Karpas-422 (cell line): Measurements from ENCODE around the gene MRPL32. TPM values are rescaled to one million over a fixed set of nuclear protein-coding genes. Genes with fewer than 3 reads are reported as not detected.
A peak's percentile ranks its signal among the peaks of the same experiment; 100 is the strongest.
"Not testable (repeated sequence)": the region's sequence is repeated elsewhere in the genome, so short reads cannot be mapped to it uniquely, and the experiment has no call there.

Experiments used
- DNase-seq: peaks from one replicate; pipeline ENCODE4 v3.0.0-alpha.2; 2015
- H2AFZ ChIP-seq: fragments of 200-600 bp; sonication (generic); 2 replicates; pipeline ENCODE4 v1.6.1; 2014; ENCODE audit warnings: antibody characterized with exemption, low read length, mixed read lengths
- H3K27ac ChIP-seq: fragments of 200-600 bp; sonication (generic); 2 replicates; pipeline ENCODE4 v1.5.1; 2014; ENCODE audit warnings: mild to moderate bottlenecking, low read length, moderate library complexity
- H3K27me3 ChIP-seq: fragments of 200-600 bp; sonication (generic); 2 replicates; pipeline ENCODE4 v1.6.1; 2014; ENCODE audit warnings: low read length, mixed read lengths
- H3K36me3 ChIP-seq: fragments of 200-600 bp; sonication (generic); 2 replicates; pipeline ENCODE4 v1.6.1; 2014; ENCODE audit warnings: low read length, mixed read lengths; ENCODE audit not compliant: insufficient read depth
- H3K4me1 ChIP-seq: fragments of 200-600 bp; sonication (generic); 2 replicates; pipeline ENCODE4 v1.6.1; 2014; ENCODE audit warnings: mild to moderate bottlenecking, low read length, mixed read lengths
- H3K4me2 ChIP-seq: fragments of 200-600 bp; sonication (generic); 2 replicates; pipeline ENCODE4 v1.6.1; 2014; ENCODE audit warnings: low read length, low read depth, mild to moderate bottlenecking; ENCODE audit not compliant: poor library complexity, severe bottlenecking
- H3K4me3 ChIP-seq: fragments of 200-600 bp; sonication (generic); 2 replicates; pipeline ENCODE4 v1.5.1; 2014; ENCODE audit warnings: mild to moderate bottlenecking, antibody characterized with exemption, low read length, mixed read lengths
- H3K79me2 ChIP-seq: fragments of 200-600 bp; sonication (generic); 2 replicates; pipeline ENCODE4 v1.6.1; 2014; ENCODE audit warnings: mild to moderate bottlenecking, low read length, mixed read lengths
- H3K9ac ChIP-seq: fragments of 200-600 bp; sonication (generic); 2 replicates; pipeline ENCODE4 v1.6.0; 2014; ENCODE audit warnings: low read length
- H3K9me2 ChIP-seq: fragments of 200-600 bp; sonication (generic), shearing (Covaris generic); replicated peaks from 2 replicates; pipeline ENCODE4 v1.6.0; 2014; ENCODE audit warnings: mild to moderate bottlenecking, low read length, moderate library complexity; ENCODE audit not compliant: insufficient read depth
- H3K9me3 ChIP-seq: fragments of 300-700, 200-600 bp; sonication (generic); 2 replicates; pipeline ENCODE4 v1.6.1; 2014; ENCODE audit warnings: low read length, mixed read lengths
- H4K20me1 ChIP-seq: fragments of 200-600 bp; sonication (generic); 2 replicates; pipeline ENCODE4 v1.6.1; 2014; ENCODE audit warnings: mild to moderate bottlenecking, antibody characterized with exemption, low read length, low read depth; ENCODE audit not compliant: insufficient read depth
- total RNA-seq: library from RNA; depleted of rRNA; stranded (reverse); fragments of >200 nt; shearing (Covaris generic); gene quantifications from 2 replicates; pipeline ENCODE4 v1.2.3, GENCODE V29; 2014; ENCODE audit warnings: low replicate concordance; rRNA removed

The MRPL32 gene
- total RNA-seq: 41.6 and 67.6 TPM in 2 replicates

GRCh38 chr7:42931834-42932651 lies at the start of gene MRPL32, which contains the start of gene PSMA2:
MRPL32 (plus strand) TSS chr7:42932376; CDS start chr7:42932387, 11 bp downstream.
PSMA2 (minus strand) TSS chr7:42932174; CDS start chr7:42932158, 16 bp downstream.
- Histone ChIP-seq H3K36me3 (peaks cover 31% of the 10 kb centered on the region), H3K4me3 (peak within 1 kb of the TSS; percentile 89), H3K27me3 (no peaks in the 10 kb centered on the region), H3K4me1 (peaks cover 52% of the 10 kb centered on the region), H3K79me2 (peaks cover 90% of the 10 kb centered on the region), H3K27ac (peak within 1 kb of the TSS; percentile 38; the same call in 1 of the 2 replicates), H3K4me2 (peak within 1 kb of the TSS; percentile 87), H2AFZ (0 out of 2 replicates have a peak within 1 kb of the TSS, but pooled peaks have one; percentile 49), H4K20me1 (peaks cover 7% of the 10 kb centered on the region; the same call in 1 of the 2 replicates), H3K9me2 (no peaks in the 10 kb centered on the region), H3K9me3 (no peaks in the 10 kb centered on the region), H3K9ac (peak within 1 kb of the TSS; percentile 85)
- DNase-seq: peak; percentile 98

- no peaks in the 10 kb centered on the region for H3K9me2 ChIP-seq
- no peak overlapping the region; the same call in 1 of the 2 replicates for H3K9ac ChIP-seq
- H3K27me3 ChIP-seq: no peaks in the 10 kb centered on the region
- no peaks in the 10 kb centered on the region for H3K9me3 ChIP-seq
- H4K20me1 ChIP-seq: no peaks in the 10 kb centered on the region
- H3K4me1 ChIP-seq: peaks cover 35% of the 10 kb centered on the region
- no peak overlapping the region for H2AFZ ChIP-seq
- no peak overlapping the region for H3K4me2 ChIP-seq
- DNase-seq: peak; percentile 80
- no peak overlapping the region for H3K4me3 ChIP-seq
- no peaks in the 10 kb centered on the region for H3K36me3 ChIP-seq
- H3K79me2 ChIP-seq: no peaks in the 10 kb centered on the region
- H3K27ac ChIP-seq: no peak overlapping the region
Measured at GRCh38 chr7:42883950-42884349, 48.2 kb upstream of the MRPL32 start.

GRCh38 chr7:42885183-42885582 lies 47.0 kb upstream of the MRPL32 start:
- H3K9me3 ChIP-seq, H3K36me3 ChIP-seq, H3K4me3 ChIP-seq, H3K27me3 ChIP-seq, H2AFZ ChIP-seq, H4K20me1 ChIP-seq, H3K9ac ChIP-seq, DNase-seq, H3K27ac ChIP-seq, H3K79me2 ChIP-seq, H3K4me2 ChIP-seq, H3K9me2 ChIP-seq: not testable (repeated sequence)
- peaks cover 39% of the 10 kb centered on the region for H3K4me1 ChIP-seq

GRCh38 chr7:42886129-42886528 lies 46.0 kb upstream of the MRPL32 start:
- Histone ChIP-seq H4K20me1 (no peaks in the 10 kb centered on the region), H3K4me3 (no peak overlapping the region), H2AFZ (no peak overlapping the region), H3K36me3 (no peaks in the 10 kb centered on the region), H3K27ac (no peak overlapping the region), H3K27me3 (no peaks in the 10 kb centered on the region), H3K4me2 (no peak overlapping the region), H3K79me2 (no peaks in the 10 kb centered on the region), H3K9me2 (no peaks in the 10 kb centered on the region), H3K4me1 (peaks cover 39% of the 10 kb centered on the region), H3K9me3 (no peaks in the 10 kb centered on the region), H3K9ac (no peak overlapping the region)
- no peak for DNase-seq

- H3K27me3 ChIP-seq: no peaks in the 10 kb centered on the region
- no peaks in the 10 kb centered on the region for H3K9me3 ChIP-seq
- H2AFZ ChIP-seq: no peak overlapping the region
- no peak overlapping the region for H3K9ac ChIP-seq
- H3K4me1 ChIP-seq: peaks cover 39% of the 10 kb centered on the region
- no peak overlapping the region for H3K27ac ChIP-seq
- H3K79me2 ChIP-seq: no peaks in the 10 kb centered on the region
- H4K20me1 ChIP-seq: no peaks in the 10 kb centered on the region
- H3K4me2 ChIP-seq: peak overlapping the region; percentile 49
- no peak for DNase-seq
- no peaks in the 10 kb centered on the region for H3K9me2 ChIP-seq
- H3K4me3 ChIP-seq: peak overlapping the region; percentile 53; the same call in 1 of the 2 replicates
- H3K36me3 ChIP-seq: no peaks in the 10 kb centered on the region
Measured at GRCh38 chr7:42886893-42887505, 45.2 kb upstream of the MRPL32 start.

GRCh38 chr7:42893346-42894240 lies 38.6 kb upstream of the MRPL32 start:
- Histone ChIP-seq H3K36me3 (no peaks in the 10 kb centered on the region), H3K27me3 (no peaks in the 10 kb centered on the region), H3K79me2 (no peaks in the 10 kb centered on the region), H4K20me1 (no peaks in the 10 kb centered on the region), H3K9me3 (no peaks in the 10 kb centered on the region), H3K4me1 (peaks cover 7% of the 10 kb centered on the region), H3K4me2 (no peak overlapping the region), H3K9me2 (no peaks in the 10 kb centered on the region), H3K27ac (no peak overlapping the region), H2AFZ (no peak overlapping the region), H3K9ac (no peak overlapping the region), H3K4me3 (no peak overlapping the region)
- no peak for DNase-seq

- Histone ChIP-seq H3K36me3 (no peaks in the 10 kb centered on the region), H3K9me2 (no peaks in the 10 kb centered on the region), H3K27ac (no peak overlapping the region), H3K4me2 (no peak overlapping the region), H3K27me3 (no peaks in the 10 kb centered on the region), H2AFZ (no peak overlapping the region), H3K4me1 (no peaks in the 10 kb centered on the region), H3K4me3 (no peak overlapping the region), H3K9me3 (no peaks in the 10 kb centered on the region), H4K20me1 (no peaks in the 10 kb centered on the region), H3K79me2 (no peaks in the 10 kb centered on the region), H3K9ac (no peak overlapping the region)
- no peak for DNase-seq
Measured at GRCh38 chr7:42900842-42901241, 31.3 kb upstream of the MRPL32 start.
